SK-N-SH (cell line): Measurements from ENCODE around the gene TCEA3.

ENCODE experiments used
- FOXJ3 ChIP-seq: sonication (generic); formaldehyde crosslinking; IDR thresholded peaks from 2 replicates; pipeline ENCODE4 v1.5.1; 2020; ENCODE audit warnings: mild to moderate bottlenecking, missing genetic modification reagents
- GABPA ChIP-seq: IDR thresholded peaks from 2 replicates; pipeline ENCODE4 v1.4.0; 2012; ENCODE audit warnings: low read depth, mild to moderate bottlenecking
- JUND ChIP-seq: IDR thresholded peaks from 2 replicates; pipeline ENCODE4 v1.4.0; 2012
- NRF1 ChIP-seq: IDR thresholded peaks from 2 replicates; pipeline ENCODE4 v1.6.1; 2012; ENCODE audit warnings: low read depth, mild to moderate bottlenecking, low read length
- POLR2AphosphoS5 ChIP-seq: IDR thresholded peaks from 2 replicates; pipeline ENCODE4 v1.6.1; 2012; ENCODE audit warnings: low read depth, low read length
- RFX5 ChIP-seq: IDR thresholded peaks from 2 replicates; pipeline ENCODE4 v1.6.1; 2012; ENCODE audit warnings: mild to moderate bottlenecking, improper control_type of control experiment, low read length
- TAF1 ChIP-seq: IDR thresholded peaks from 2 replicates; pipeline ENCODE4 v1.6.1; 2012; ENCODE audit warnings: low read depth, mild to moderate bottlenecking, low read length, moderate library complexity, borderline replicate concordance
- YY1 ChIP-seq: IDR thresholded peaks from 2 replicates; pipeline ENCODE4 v1.4.0; 2012; ENCODE audit warnings: low read depth, mild to moderate bottlenecking
- TF ChIP-seq, protein P1 (sequence below): fragments of 200-600 bp; sonication (generic); IDR thresholded peaks from 2 replicates; pipeline ENCODE4 v1.6.1; 2017; ENCODE audit warnings: antibody characterized with exemption, mild to moderate bottlenecking, moderate library complexity
- TF ChIP-seq, protein P2 (sequence below): fragments of 150-350 bp; IDR thresholded peaks from 2 replicates; pipeline ENCODE4 v1.6.1; 2017; ENCODE audit warnings: antibody characterized with exemption, low read length, low read depth, borderline replicate concordance
- TF ChIP-seq, protein P3 (sequence below): IDR thresholded peaks from 2 replicates; pipeline ENCODE4 v1.4.0; 2012; ENCODE audit warnings: low read depth, borderline replicate concordance

DNA sequence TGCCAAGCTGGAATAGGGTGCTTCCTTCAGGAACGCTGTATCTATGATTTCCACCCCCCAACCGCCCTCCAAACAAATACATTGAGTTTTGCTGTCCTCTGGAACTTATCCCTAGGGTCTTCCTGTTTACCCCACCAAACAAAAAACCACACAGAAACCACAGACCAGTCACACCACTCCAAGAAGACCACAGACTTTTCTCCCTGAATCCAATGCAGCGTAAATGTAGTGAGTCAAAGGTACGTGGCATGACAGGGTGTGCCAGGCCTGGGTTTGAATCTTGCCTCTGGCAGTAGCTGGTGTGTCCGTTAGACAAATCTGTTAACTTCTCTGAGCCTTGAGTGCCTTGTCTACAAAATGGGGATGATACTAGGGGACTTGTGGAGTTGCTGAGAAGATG, 31.7 kb upstream of the TCEA3 start:
- TF ChIP-seq, protein P1, sequence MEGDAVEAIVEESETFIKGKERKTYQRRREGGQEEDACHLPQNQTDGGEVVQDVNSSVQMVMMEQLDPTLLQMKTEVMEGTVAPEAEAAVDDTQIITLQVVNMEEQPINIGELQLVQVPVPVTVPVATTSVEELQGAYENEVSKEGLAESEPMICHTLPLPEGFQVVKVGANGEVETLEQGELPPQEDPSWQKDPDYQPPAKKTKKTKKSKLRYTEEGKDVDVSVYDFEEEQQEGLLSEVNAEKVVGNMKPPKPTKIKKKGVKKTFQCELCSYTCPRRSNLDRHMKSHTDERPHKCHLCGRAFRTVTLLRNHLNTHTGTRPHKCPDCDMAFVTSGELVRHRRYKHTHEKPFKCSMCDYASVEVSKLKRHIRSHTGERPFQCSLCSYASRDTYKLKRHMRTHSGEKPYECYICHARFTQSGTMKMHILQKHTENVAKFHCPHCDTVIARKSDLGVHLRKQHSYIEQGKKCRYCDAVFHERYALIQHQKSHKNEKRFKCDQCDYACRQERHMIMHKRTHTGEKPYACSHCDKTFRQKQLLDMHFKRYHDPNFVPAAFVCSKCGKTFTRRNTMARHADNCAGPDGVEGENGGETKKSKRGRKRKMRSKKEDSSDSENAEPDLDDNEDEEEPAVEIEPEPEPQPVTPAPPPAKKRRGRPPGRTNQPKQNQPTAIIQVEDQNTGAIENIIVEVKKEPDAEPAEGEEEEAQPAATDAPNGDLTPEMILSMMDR = no peak
- TF ChIP-seq TAF1 (no peak), GABPA (no peak), NRF1 (no peak), FOXJ3 (CRISPR knock-in tag) (no peak), YY1 (no peak), POLR2AphosphoS5 (no peak), RFX5 (no peak), JUND (no peak)
- TF ChIP-seq, protein P2, sequence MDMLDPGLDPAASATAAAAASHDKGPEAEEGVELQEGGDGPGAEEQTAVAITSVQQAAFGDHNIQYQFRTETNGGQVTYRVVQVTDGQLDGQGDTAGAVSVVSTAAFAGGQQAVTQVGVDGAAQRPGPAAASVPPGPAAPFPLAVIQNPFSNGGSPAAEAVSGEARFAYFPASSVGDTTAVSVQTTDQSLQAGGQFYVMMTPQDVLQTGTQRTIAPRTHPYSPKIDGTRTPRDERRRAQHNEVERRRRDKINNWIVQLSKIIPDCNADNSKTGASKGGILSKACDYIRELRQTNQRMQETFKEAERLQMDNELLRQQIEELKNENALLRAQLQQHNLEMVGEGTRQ = no peak
- TF ChIP-seq, protein P3, sequence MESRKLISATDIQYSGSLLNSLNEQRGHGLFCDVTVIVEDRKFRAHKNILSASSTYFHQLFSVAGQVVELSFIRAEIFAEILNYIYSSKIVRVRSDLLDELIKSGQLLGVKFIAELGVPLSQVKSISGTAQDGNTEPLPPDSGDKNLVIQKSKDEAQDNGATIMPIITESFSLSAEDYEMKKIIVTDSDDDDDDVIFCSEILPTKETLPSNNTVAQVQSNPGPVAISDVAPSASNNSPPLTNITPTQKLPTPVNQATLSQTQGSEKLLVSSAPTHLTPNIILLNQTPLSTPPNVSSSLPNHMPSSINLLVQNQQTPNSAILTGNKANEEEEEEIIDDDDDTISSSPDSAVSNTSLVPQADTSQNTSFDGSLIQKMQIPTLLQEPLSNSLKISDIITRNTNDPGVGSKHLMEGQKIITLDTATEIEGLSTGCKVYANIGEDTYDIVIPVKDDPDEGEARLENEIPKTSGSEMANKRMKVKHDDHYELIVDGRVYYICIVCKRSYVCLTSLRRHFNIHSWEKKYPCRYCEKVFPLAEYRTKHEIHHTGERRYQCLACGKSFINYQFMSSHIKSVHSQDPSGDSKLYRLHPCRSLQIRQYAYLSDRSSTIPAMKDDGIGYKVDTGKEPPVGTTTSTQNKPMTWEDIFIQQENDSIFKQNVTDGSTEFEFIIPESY = no peak
